DND-41 (cell line): Measurements from ENCODE around the gene CXCR3.

Source experiments
- ATAC-seq: fragments of 200-7000 bp; cut with Tn5 transposase; 3 replicates; pipeline ENCODE4 v1.9.1; 2021; ENCODE audit warnings: low read depth; ENCODE audit not compliant: insufficient read depth
- DNase-seq: peaks from one replicate; pipeline ENCODE4 v3.0.0-alpha.2; 2020
- H2AFZ ChIP-seq: 2 replicates; pipeline ENCODE4 v1.6.0; 2012; ENCODE audit warnings: low read depth, low read length
- H3K27ac ChIP-seq: 2 replicates; pipeline ENCODE4 v1.5.1; 2012; ENCODE audit warnings: low read length, inconsistent platforms
- H3K27me3 ChIP-seq: fragments of 200-600 bp; sonication (generic); 2 replicates; pipeline ENCODE4 v1.6.0; 2012; ENCODE audit warnings: low read length, mild to moderate bottlenecking, inconsistent platforms; ENCODE audit not compliant: insufficient read depth, poor library complexity
- H3K36me3 ChIP-seq: 2 replicates; pipeline ENCODE4 v1.5.1; 2012; ENCODE audit warnings: low read length, inconsistent platforms; ENCODE audit not compliant: insufficient read depth
- H3K4me1 ChIP-seq: 2 replicates; pipeline ENCODE4 v1.5.1; 2012; ENCODE audit warnings: mild to moderate bottlenecking, low read length; ENCODE audit not compliant: insufficient read depth
- H3K4me2 ChIP-seq: 2 replicates; pipeline ENCODE4 v1.6.0; 2012; ENCODE audit warnings: mild to moderate bottlenecking, moderate library complexity, low read length, inconsistent platforms; ENCODE audit not compliant: insufficient read depth
- H3K4me3 ChIP-seq, 2 experiments: fragments of 200-600 bp in 1 of 2; shearing (Covaris generic) in 1 of 2; 2 replicates each; pipeline ENCODE4 v1.5.1; 2012 to 2016; ENCODE audit warnings: inconsistent platforms in 2 of 2, low read length in 2 of 2, mild to moderate bottlenecking in 2 of 2, low read depth in 1 of 2, moderate library complexity in 1 of 2
- H3K79me2 ChIP-seq: 2 replicates; pipeline ENCODE4 v1.6.0; 2012; ENCODE audit warnings: low read length, inconsistent platforms; ENCODE audit not compliant: insufficient read depth
- H3K9ac ChIP-seq: 2 replicates; pipeline ENCODE4 v1.6.0; 2012; ENCODE audit warnings: low read depth, mild to moderate bottlenecking, inconsistent platforms, low read length, moderate library complexity
- H3K9me3 ChIP-seq: 2 replicates; pipeline ENCODE4 v1.5.1; 2012; ENCODE audit warnings: low read length, moderate library complexity, mild to moderate bottlenecking, inconsistent platforms; ENCODE audit not compliant: insufficient read depth, severe bottlenecking
- H4K20me1 ChIP-seq: 2 replicates; pipeline ENCODE4 v1.6.0; 2012; ENCODE audit warnings: low read length; ENCODE audit not compliant: insufficient read depth
- CTCF ChIP-seq: IDR thresholded peaks from 2 replicates; pipeline ENCODE4 v1.5.1; 2012; ENCODE audit warnings: borderline replicate concordance, low read length, moderate library complexity, mild to moderate bottlenecking; ENCODE audit not compliant: poor library complexity, severe bottlenecking; ENCODE audit errors: extremely low read depth
- EZH2 ChIP-seq: IDR thresholded peaks from 3 replicates; pipeline ENCODE4 v1.6.1; 2012; ENCODE audit warnings: borderline replicate concordance, low read depth, mild to moderate bottlenecking, moderate library complexity, low read length, inconsistent platforms; ENCODE audit not compliant: severe bottlenecking

CXCR3 gene

GRCh38 chrX:71618303-71618721, at the start of gene CXCR3:
CXCR3 (minus strand) TSS chrX:71618511; CDS start chrX:71618449, 62 bp downstream.
- peak; percentile 87 for ATAC-seq
- H3K4me2 ChIP-seq: 0 out of 2 replicates have a peak within 1 kb of the TSS, but pooled peaks have one; percentile 12
- no peak for TF ChIP-seq EZH2
- no peak for TF ChIP-seq CTCF

GRCh38 chrX:71667328-71668247, 49.3 kb upstream of the CXCR3 start, which contains the start of gene LOC101059915:
LOC101059915 (plus strand) TSS chrX:71667546.
- H3K9me3 ChIP-seq: no peaks in the 10 kb centered on the region
- H2AFZ ChIP-seq: no peak within 1 kb of the TSS
- H3K79me2 ChIP-seq: no peaks in the 10 kb centered on the region
- no peak within 1 kb of the TSS for H3K9ac ChIP-seq
- H3K4me3 ChIP-seq: no peak within 1 kb of the TSS
- peaks cover 20% of the 10 kb centered on the region for H3K27me3 ChIP-seq
- ATAC-seq (no peak), DNase-seq (no peak)
- no peak within 1 kb of the TSS for H3K27ac ChIP-seq
- TF ChIP-seq CTCF: no peak
- TF ChIP-seq EZH2: no peak
- no peak within 1 kb of the TSS for H3K4me2 ChIP-seq
- H3K36me3 ChIP-seq: no peaks in the 10 kb centered on the region
- peaks cover 2% of the 10 kb centered on the region for H3K4me1 ChIP-seq
- H4K20me1 ChIP-seq: no peaks in the 10 kb centered on the region; the same call in 1 of the 2 replicates

More at GRCh38 chrX:71618303-71618721, at the start of gene CXCR3:
- Histone ChIP-seq H4K20me1 (0 out of 2 replicates have a peak, but pooled peaks cover 3% of the 10 kb centered on the region), H3K27ac (peak within 1 kb of the TSS; percentile 47), H2AFZ (no peak within 1 kb of the TSS), H3K36me3 (no peaks in the 10 kb centered on the region; the same call in 1 of the 2 replicates), H3K27me3 (no peaks in the 10 kb centered on the region), H3K4me3 (no peak within 1 kb of the TSS), H3K9ac (no peak within 1 kb of the TSS), H3K9me3 (no peaks in the 10 kb centered on the region), H3K4me1 (peaks cover 31% of the 10 kb centered on the region), H3K79me2 (no peaks in the 10 kb centered on the region)
- peak; percentile 77 for DNase-seq

GRCh38 chrX:71666240-71667223, 48.2 kb upstream of the CXCR3 start:
- no peak for ATAC-seq
- peaks cover 7% of the 10 kb centered on the region for H3K4me1 ChIP-seq

More at GRCh38 chrX:71666240-71667223, 48.2 kb upstream of the CXCR3 start:
- Histone ChIP-seq H2AFZ (no peak overlapping the region), H3K4me2 (no peak overlapping the region), H3K27ac (no peak overlapping the region), H3K4me3 (no peak overlapping the region), H3K9me3 (no peaks in the 10 kb centered on the region), H3K36me3 (no peaks in the 10 kb centered on the region), H3K79me2 (no peaks in the 10 kb centered on the region), H3K27me3 (peaks cover 14% of the 10 kb centered on the region), H4K20me1 (peaks cover 6% of the 10 kb centered on the region), H3K9ac (no peak overlapping the region)
- no peak for DNase-seq
- TF ChIP-seq CTCF (no peak), EZH2 (no peak)
